K562 (cell line): Measurements from ENCODE around the gene MFAP2. TPM values are rescaled to one million over a fixed set of nuclear protein-coding genes. Genes with fewer than 3 reads are reported as not detected.
A peak's percentile ranks its signal among the peaks of the same experiment; 100 is the strongest.

Source experiments
- ELF1 ChIP-seq: fragments of 200-800 bp; sonication (Bioruptor generic); IDR thresholded peaks from 2 replicates; pipeline ENCODE4 v1.6.1; 2016; ENCODE audit warnings: missing genetic modification characterization, missing compliant biosample characterization
- JUND ChIP-seq, 2 experiments: IDR thresholded peaks; 2 replicates in 1 of 2; 3 replicates in 1 of 2; pipeline ENCODE4 v1.6.1; 2011; ENCODE audit warnings: borderline replicate concordance in 2 of 2, low read depth in 2 of 2, low read length in 2 of 2, improper control_type of control experiment in 1 of 2, missing biosample characterization in 1 of 2, missing genetic modification characterization in 1 of 2, missing genetic modification reagents in 1 of 2
- MTA3 ChIP-seq: fragments of 450-650 bp; formaldehyde crosslinking; IDR thresholded peaks from 2 replicates; pipeline ENCODE4 v1.6.1; 2017; ENCODE audit warnings: mild to moderate bottlenecking, borderline replicate concordance
- MYC ChIP-seq, 2 experiments: fragments of 250-450 bp in 1 of 2; sonication (Bioruptor Pico) in 1 of 2; IDR thresholded peaks; 2 replicates each; pipeline versions ENCODE4 v1.5.1 to v1.6.1; 2012 to 2021; ENCODE audit warnings: low read depth in 2 of 2, borderline replicate concordance in 1 of 2, improper control_type of control experiment in 1 of 2, low read length in 1 of 2, mild to moderate bottlenecking in 1 of 2, moderate library complexity in 1 of 2
- NONO ChIP-seq, 2 experiments: fragments of 200-400 bp in 1 of 2; fragments of 450-650 bp in 1 of 2; formaldehyde crosslinking in 1 of 2; IDR thresholded peaks; 2 replicates each; pipeline ENCODE4 v1.6.1; 2017; ENCODE audit warnings: low read depth in 2 of 2, mild to moderate bottlenecking in 2 of 2, moderate library complexity in 2 of 2, low read length in 1 of 2
- RUNX1 ChIP-seq: sonication (generic); IDR thresholded peaks from 2 replicates; pipeline ENCODE4 v1.6.1; 2016; ENCODE audit warnings: antibody characterized with exemption, low read depth
- TGIF2 ChIP-seq: sonication (generic); formaldehyde crosslinking; IDR thresholded peaks from 2 replicates; pipeline ENCODE4 v1.8.1; 2022; ENCODE audit warnings: mild to moderate bottlenecking, missing genetic modification reagents, moderate library complexity
- THRAP3 ChIP-seq: fragments of 450-650 bp; IDR thresholded peaks from 2 replicates; pipeline ENCODE4 v1.6.1; 2016; ENCODE audit warnings: mild to moderate bottlenecking, inconsistent platforms, borderline replicate concordance
- ZNF830 ChIP-seq: fragments of 250-450 bp; sonication (Bioruptor Pico); IDR thresholded peaks from 2 replicates; pipeline ENCODE4 v1.5.0; 2021; ENCODE audit warnings: mild to moderate bottlenecking
- polyA plus RNA-seq, 8 experiments: library from polyadenylated mRNA; depleted of rRNA in 4 of 8; stranded (reverse) in 5 of 8; unstranded in 3 of 8; fragments of >200 nt; fragmentation: Nextera tagmentation in 2 of 8; fragmentation: Illumina TruSeq in 1 of 8; extraction: Ambion mirVana in 2 of 8; extraction: Trizol in 1 of 8; gene quantifications; 2 replicates each; pipeline versions ENCODE4 v1.2.1 to v1.2.3, GENCODE V29; 2011 to 2014; ENCODE audit warnings: inconsistent platforms in 1 of 8, missing spikeins in 1 of 8
- total RNA-seq, 7 experiments: library from RNA; depleted of rRNA in 6 of 7; stranded (reverse); fragments of >200 nt in 6 of 7; fragmentation: Illumina TruSeq in 2 of 7; extraction: Trizol in 2 of 7; gene quantifications; 2 replicates each; pipeline versions ENCODE4 v1.2.1 to v1.2.3, GENCODE V29; 2011 to 2021; ENCODE audit warnings: low replicate concordance in 1 of 7
- TF ChIP-seq, protein P1 (sequence below): IDR thresholded peaks from 2 replicates; pipeline ENCODE4 v1.6.1; 2016; ENCODE audit warnings: missing genetic modification characterization, missing compliant biosample characterization
- TF ChIP-seq, protein P2 (sequence below): sonication (generic); formaldehyde crosslinking; IDR thresholded peaks from 2 replicates; pipeline ENCODE4 v1.8.0; 2022; ENCODE audit warnings: missing genetic modification reagents, mild to moderate bottlenecking, borderline replicate concordance
- TF ChIP-seq, protein P3 (sequence below), 2 experiments: IDR thresholded peaks; 2 replicates each; pipeline ENCODE4 v1.6.1; 2012; ENCODE audit warnings: improper control_type of control experiment in 2 of 2, low read depth in 2 of 2, low read length in 2 of 2, borderline replicate concordance in 1 of 2
- TF ChIP-seq, protein P4 (sequence below): fragments of 150-350 bp; conservative IDR thresholded peaks from 2 replicates; pipeline ENCODE4 v1.6.1; 2014; ENCODE audit warnings: low read length
- TF ChIP-seq, protein P5 (sequence below): fragments of 250-450 bp; sonication (Bioruptor Pico); IDR thresholded peaks from 2 replicates; pipeline ENCODE4 v1.9.0; 2021; ENCODE audit warnings: mild to moderate bottlenecking, inconsistent platforms

Gene MFAP2
- total and polyA plus RNA-seq, 9 of the 15 experiments (the other 6 are each of a cell fraction or from before 2014, with no cell fraction given) = not detected

DNA sequence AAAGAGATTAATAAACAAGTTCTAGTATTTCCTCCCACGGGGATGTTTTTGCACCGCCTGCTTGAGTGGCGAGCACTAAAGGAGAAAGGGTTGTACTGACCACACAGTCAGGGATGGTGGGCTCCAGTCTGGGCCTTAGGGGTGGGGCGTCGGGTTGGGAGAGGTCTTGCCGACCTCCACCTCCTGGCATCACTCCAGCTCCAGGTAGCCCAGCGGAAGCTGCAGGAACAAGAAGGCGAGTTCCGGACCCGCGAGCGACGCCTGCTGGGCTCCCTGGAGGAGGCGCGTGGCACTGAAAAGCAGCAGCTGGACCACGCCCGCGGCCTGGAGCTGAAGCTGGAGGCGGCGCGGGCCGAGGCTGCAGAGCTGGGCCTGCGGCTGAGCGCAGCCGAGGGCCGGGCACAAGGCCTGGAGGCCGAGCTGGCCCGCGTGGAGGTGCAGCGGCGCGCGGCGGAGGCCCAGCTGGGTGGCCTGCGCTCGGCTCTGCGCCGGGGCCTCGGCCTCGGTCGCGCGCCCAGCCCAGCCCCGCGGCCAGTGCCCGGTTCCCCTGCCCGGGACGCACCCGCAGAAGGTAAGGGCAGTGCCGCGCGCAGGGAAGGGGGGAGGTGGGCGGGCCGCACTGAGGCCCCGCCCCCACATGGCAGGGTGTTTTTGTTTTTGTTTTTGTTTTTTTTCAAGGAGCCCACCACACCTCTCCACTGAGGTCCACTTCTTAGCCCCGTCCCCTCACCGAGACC is 19.7 kb downstream of the MFAP2 start (continued):
- TF ChIP-seq NONO (IDR thresholded peaks at IDR 0.05; ENCODE audit: low read depth in 2 of 2, low read length in 1 of 2) (peak in 1 of 2 experiments; percentile 57; a peak in 1 of 4 replicates), ZNF830 (no peak), MTA3 (peak; percentile 61; the same call in 1 of the 2 replicates), THRAP3 (no peak), ELF1 (tag) (peak; percentile 61; the same call in 1 of the 2 replicates), JUND (IDR thresholded peaks at IDR 0.05; ENCODE audit: borderline replicate concordance, low read depth, low read length) (peak; percentile 52; the same call in 1 of the 2 replicates), JUND (tag; IDR thresholded peaks at IDR 0.05; ENCODE audit: borderline replicate concordance, low read depth, low read length) (no peak), TGIF2 (CRISPR knock-in tag) (no peak), MYC (IDR thresholded peaks at IDR 0.05; ENCODE audit: low read depth, low read length) (peak; percentile 90), MYC (CRISPR knock-in tag; IDR thresholded peaks at IDR 0.05; ENCODE audit: borderline replicate concordance, low read depth) (no peak), RUNX1 (0 out of 2 replicates have a peak, but pooled peaks have one; percentile 44)
- TF ChIP-seq, protein P1, sequence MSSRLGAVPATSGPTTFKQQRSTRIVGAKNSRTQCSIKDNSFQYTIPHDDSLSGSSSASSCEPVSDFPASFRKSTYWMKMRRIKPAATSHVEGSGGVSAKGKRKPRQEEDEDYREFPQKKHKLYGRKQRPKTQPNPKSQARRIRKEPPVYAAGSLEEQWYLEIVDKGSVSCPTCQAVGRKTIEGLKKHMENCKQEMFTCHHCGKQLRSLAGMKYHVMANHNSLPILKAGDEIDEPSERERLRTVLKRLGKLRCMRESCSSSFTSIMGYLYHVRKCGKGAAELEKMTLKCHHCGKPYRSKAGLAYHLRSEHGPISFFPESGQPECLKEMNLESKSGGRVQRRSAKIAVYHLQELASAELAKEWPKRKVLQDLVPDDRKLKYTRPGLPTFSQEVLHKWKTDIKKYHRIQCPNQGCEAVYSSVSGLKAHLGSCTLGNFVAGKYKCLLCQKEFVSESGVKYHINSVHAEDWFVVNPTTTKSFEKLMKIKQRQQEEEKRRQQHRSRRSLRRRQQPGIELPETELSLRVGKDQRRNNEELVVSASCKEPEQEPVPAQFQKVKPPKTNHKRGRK (tag) = peak; percentile 36; the same call in 1 of the 2 replicates
- TF ChIP-seq, protein P2, sequence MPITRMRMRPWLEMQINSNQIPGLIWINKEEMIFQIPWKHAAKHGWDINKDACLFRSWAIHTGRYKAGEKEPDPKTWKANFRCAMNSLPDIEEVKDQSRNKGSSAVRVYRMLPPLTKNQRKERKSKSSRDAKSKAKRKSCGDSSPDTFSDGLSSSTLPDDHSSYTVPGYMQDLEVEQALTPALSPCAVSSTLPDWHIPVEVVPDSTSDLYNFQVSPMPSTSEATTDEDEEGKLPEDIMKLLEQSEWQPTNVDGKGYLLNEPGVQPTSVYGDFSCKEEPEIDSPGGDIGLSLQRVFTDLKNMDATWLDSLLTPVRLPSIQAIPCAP (CRISPR knock-in tag) = no peak
- TF ChIP-seq, protein P3, sequence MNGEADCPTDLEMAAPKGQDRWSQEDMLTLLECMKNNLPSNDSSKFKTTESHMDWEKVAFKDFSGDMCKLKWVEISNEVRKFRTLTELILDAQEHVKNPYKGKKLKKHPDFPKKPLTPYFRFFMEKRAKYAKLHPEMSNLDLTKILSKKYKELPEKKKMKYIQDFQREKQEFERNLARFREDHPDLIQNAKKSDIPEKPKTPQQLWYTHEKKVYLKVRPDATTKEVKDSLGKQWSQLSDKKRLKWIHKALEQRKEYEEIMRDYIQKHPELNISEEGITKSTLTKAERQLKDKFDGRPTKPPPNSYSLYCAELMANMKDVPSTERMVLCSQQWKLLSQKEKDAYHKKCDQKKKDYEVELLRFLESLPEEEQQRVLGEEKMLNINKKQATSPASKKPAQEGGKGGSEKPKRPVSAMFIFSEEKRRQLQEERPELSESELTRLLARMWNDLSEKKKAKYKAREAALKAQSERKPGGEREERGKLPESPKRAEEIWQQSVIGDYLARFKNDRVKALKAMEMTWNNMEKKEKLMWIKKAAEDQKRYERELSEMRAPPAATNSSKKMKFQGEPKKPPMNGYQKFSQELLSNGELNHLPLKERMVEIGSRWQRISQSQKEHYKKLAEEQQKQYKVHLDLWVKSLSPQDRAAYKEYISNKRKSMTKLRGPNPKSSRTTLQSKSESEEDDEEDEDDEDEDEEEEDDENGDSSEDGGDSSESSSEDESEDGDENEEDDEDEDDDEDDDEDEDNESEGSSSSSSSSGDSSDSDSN (IDR thresholded peaks at IDR 0.05; ENCODE audit: borderline replicate concordance in 1 of 2, low read depth in 2 of 2, low read length in 2 of 2) = peak; percentile 85 to 93
- TF ChIP-seq, protein P4, sequence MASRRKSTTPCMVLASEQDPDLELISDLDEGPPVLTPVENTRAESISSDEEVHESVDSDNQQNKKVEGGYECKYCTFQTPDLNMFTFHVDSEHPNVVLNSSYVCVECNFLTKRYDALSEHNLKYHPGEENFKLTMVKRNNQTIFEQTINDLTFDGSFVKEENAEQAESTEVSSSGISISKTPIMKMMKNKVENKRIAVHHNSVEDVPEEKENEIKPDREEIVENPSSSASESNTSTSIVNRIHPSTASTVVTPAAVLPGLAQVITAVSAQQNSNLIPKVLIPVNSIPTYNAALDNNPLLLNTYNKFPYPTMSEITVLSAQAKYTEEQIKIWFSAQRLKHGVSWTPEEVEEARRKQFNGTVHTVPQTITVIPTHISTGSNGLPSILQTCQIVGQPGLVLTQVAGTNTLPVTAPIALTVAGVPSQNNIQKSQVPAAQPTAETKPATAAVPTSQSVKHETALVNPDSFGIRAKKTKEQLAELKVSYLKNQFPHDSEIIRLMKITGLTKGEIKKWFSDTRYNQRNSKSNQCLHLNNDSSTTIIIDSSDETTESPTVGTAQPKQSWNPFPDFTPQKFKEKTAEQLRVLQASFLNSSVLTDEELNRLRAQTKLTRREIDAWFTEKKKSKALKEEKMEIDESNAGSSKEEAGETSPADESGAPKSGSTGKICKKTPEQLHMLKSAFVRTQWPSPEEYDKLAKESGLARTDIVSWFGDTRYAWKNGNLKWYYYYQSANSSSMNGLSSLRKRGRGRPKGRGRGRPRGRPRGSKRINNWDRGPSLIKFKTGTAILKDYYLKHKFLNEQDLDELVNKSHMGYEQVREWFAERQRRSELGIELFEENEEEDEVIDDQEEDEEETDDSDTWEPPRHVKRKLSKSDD = no peak
- TF ChIP-seq, protein P5, sequence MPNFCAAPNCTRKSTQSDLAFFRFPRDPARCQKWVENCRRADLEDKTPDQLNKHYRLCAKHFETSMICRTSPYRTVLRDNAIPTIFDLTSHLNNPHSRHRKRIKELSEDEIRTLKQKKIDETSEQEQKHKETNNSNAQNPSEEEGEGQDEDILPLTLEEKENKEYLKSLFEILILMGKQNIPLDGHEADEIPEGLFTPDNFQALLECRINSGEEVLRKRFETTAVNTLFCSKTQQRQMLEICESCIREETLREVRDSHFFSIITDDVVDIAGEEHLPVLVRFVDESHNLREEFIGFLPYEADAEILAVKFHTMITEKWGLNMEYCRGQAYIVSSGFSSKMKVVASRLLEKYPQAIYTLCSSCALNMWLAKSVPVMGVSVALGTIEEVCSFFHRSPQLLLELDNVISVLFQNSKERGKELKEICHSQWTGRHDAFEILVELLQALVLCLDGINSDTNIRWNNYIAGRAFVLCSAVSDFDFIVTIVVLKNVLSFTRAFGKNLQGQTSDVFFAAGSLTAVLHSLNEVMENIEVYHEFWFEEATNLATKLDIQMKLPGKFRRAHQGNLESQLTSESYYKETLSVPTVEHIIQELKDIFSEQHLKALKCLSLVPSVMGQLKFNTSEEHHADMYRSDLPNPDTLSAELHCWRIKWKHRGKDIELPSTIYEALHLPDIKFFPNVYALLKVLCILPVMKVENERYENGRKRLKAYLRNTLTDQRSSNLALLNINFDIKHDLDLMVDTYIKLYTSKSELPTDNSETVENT (CRISPR knock-in tag) = 0 out of 2 replicates have a peak, but pooled peaks have one; percentile 43
